ENCODE measurements around the gene TIFAB.

- TF ChIP-seq POLR2A (IDR thresholded peaks at IDR 0.05) (no peak), CTCF (IDR thresholded peaks at IDR 0.05) (no peak), POLR2AphosphoS5 (IDR thresholded peaks at IDR 0.05) (no peak), EP300 (IDR thresholded peaks at IDR 0.05) (no peak)
Observed at GRCh38 chr5:135478938-135479337, 26.8 kb upstream of the TIFAB start.
